Neural cell (in vitro differentiated cells): ENCODE results near the gene SWT1.

Experiments used
- EP300 ChIP-seq: fragments of 450-650 bp; conservative IDR thresholded peaks from 2 replicates; pipeline ENCODE4 v1.6.1; 2014; ENCODE audit warnings: antibody characterized with exemption, mild to moderate bottlenecking, moderate library complexity; ENCODE audit not compliant: poor library complexity, severe bottlenecking
- EZH2 ChIP-seq: fragments of 200-600, 300-800 bp; shearing (Covaris generic), sonication (generic); IDR thresholded peaks from 2 replicates; pipeline ENCODE4 v1.6.1; 2014; ENCODE audit warnings: antibody characterized with exemption, low read length, borderline replicate concordance, mild to moderate bottlenecking; ENCODE audit not compliant: insufficient read depth, poor library complexity, severe bottlenecking
- POLR2AphosphoS5 ChIP-seq: IDR thresholded peaks from 2 replicates; pipeline ENCODE4 v1.6.1; 2012
- RAD21 ChIP-seq: fragments of 450-650 bp; conservative IDR thresholded peaks from 2 replicates; pipeline ENCODE4 v1.6.1; 2014; ENCODE audit warnings: antibody characterized with exemption, mild to moderate bottlenecking, moderate library complexity
- TF ChIP-seq, protein P1 (sequence below): IDR thresholded peaks from 2 replicates; pipeline ENCODE4 v1.6.1; 2012; ENCODE audit warnings: borderline replicate concordance
- TF ChIP-seq, protein P2 (sequence below): fragments of 450-650 bp; IDR thresholded peaks from 2 replicates; pipeline ENCODE4 v1.5.1; 2014; ENCODE audit warnings: antibody characterized with exemption, mild to moderate bottlenecking, moderate library complexity; ENCODE audit not compliant: poor library complexity, severe bottlenecking

DNA sequence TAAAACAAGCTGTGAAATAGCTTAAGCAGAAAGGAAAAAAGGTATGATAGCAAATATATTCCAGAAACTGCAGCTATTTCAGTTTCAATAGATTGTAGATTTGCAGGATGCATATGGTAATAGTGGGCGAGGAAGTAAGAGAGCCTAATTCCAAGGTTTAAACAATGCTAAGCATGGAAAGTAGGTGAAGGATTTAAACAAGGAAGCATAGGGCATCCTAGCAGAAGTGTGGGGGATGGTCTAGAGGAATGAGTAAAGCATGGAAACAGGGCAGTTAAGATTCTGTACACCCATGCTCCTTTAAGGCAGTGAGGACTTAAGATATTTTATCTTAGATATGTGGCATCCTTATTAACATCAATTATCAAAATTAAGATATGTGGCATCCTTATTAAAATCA, 157.4 kb downstream of the SWT1 start:
- TF ChIP-seq, protein P1, sequence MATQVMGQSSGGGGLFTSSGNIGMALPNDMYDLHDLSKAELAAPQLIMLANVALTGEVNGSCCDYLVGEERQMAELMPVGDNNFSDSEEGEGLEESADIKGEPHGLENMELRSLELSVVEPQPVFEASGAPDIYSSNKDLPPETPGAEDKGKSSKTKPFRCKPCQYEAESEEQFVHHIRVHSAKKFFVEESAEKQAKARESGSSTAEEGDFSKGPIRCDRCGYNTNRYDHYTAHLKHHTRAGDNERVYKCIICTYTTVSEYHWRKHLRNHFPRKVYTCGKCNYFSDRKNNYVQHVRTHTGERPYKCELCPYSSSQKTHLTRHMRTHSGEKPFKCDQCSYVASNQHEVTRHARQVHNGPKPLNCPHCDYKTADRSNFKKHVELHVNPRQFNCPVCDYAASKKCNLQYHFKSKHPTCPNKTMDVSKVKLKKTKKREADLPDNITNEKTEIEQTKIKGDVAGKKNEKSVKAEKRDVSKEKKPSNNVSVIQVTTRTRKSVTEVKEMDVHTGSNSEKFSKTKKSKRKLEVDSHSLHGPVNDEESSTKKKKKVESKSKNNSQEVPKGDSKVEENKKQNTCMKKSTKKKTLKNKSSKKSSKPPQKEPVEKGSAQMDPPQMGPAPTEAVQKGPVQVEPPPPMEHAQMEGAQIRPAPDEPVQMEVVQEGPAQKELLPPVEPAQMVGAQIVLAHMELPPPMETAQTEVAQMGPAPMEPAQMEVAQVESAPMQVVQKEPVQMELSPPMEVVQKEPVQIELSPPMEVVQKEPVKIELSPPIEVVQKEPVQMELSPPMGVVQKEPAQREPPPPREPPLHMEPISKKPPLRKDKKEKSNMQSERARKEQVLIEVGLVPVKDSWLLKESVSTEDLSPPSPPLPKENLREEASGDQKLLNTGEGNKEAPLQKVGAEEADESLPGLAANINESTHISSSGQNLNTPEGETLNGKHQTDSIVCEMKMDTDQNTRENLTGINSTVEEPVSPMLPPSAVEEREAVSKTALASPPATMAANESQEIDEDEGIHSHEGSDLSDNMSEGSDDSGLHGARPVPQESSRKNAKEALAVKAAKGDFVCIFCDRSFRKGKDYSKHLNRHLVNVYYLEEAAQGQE: no peak
- TF ChIP-seq, protein P2, sequence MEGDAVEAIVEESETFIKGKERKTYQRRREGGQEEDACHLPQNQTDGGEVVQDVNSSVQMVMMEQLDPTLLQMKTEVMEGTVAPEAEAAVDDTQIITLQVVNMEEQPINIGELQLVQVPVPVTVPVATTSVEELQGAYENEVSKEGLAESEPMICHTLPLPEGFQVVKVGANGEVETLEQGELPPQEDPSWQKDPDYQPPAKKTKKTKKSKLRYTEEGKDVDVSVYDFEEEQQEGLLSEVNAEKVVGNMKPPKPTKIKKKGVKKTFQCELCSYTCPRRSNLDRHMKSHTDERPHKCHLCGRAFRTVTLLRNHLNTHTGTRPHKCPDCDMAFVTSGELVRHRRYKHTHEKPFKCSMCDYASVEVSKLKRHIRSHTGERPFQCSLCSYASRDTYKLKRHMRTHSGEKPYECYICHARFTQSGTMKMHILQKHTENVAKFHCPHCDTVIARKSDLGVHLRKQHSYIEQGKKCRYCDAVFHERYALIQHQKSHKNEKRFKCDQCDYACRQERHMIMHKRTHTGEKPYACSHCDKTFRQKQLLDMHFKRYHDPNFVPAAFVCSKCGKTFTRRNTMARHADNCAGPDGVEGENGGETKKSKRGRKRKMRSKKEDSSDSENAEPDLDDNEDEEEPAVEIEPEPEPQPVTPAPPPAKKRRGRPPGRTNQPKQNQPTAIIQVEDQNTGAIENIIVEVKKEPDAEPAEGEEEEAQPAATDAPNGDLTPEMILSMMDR: no peak
- TF ChIP-seq POLR2AphosphoS5: no peak
- TF ChIP-seq EZH2: no peak
- TF ChIP-seq EP300: no peak
- TF ChIP-seq RAD21: no peak
